ENCODE data around the gene MACIR. TPM values are rescaled to one million over a fixed set of nuclear protein-coding genes. Genes with fewer than 3 reads are reported as not detected.
"Not testable (repeated sequence)": the region's sequence is repeated elsewhere in the genome, so short reads cannot be mapped to it uniquely, and the experiment has no call there.

MACIR gene
- total and polyA plus RNA-seq, 2 of the 13 experiments (the other 11 are each of a cell fraction or from before 2014, with no cell fraction given): 2.4 to 4.4 TPM

- no peak for TF ChIP-seq NFAT5 (CRISPR knock-in tag; IDR thresholded peaks at IDR 0.05)
Measured at GRCh38 chr5:103218164-103218563, 40.4 kb upstream of the MACIR start (continued).

GRCh38 chr5:103219074-103219473 lies 39.5 kb upstream of the MACIR start:
- ATAC-seq; H3K4me2 ChIP-seq (ENCODE audit: low read depth, low read length); H3K4me3 ChIP-seq (replicated peaks in 1 of 3; ENCODE audit: insufficient read depth in 1 of 3, low read depth in 2 of 3, low read length in 3 of 3); H3K9ac ChIP-seq (ENCODE audit: insufficient read depth, low read depth, low read length); H3K36me3 ChIP-seq (replicated peaks in 1 of 2; ENCODE audit: control insufficient read depth in 1 of 2, insufficient read depth in 2 of 2, low read length in 2 of 2); H3K79me2 ChIP-seq (ENCODE audit: insufficient read depth, low read length); DNase-seq (ENCODE audit: low spot score); H3K9me3 ChIP-seq (ENCODE audit: low read length); POLR2A ChIA-PET; CTCF ChIA-PET (ENCODE audit: low intra/inter-chr PET ratio, low total read pairs); H3K4me1 ChIP-seq (ENCODE audit: insufficient read depth, low read length); H3K27me3 ChIP-seq (ENCODE audit: control insufficient read depth in 1 of 2, insufficient read depth in 2 of 2, low read length in 2 of 2); H2AFZ ChIP-seq (ENCODE audit: low read length); H3K27ac ChIP-seq (ENCODE audit: extremely low read length, insufficient read depth, low read length); BruUV-seq (replicated peaks); H4K20me1 ChIP-seq (ENCODE audit: insufficient read depth, low read length); in situ Hi-C loops (cut with HindIII; ENCODE audit: extremely low pct_ligation_motif_present, low pct_unique_long_range_greater_than_20kb); intact Hi-C loops (cut with micrococcal nuclease; ENCODE audit: unreplicated experiment); FAIRE-seq: not testable (repeated sequence)
- 96% methylated on average over 2 of the region's 2 CpGs for WGBS (ENCODE audit: low lambda C conversion rate)

All from HepG2 (cell line).